RWPE1 (cell line): Measurements from ENCODE around the gene HMGN4.

Source experiments
- CTCF ChIA-PET: fragments of 350-600 bp; sonication (Branson Sonifier 250); formaldehyde crosslinking; extraction: SDS; loops from one replicate; lab custom pipeline; 2021; lab: Yijun Ruan, JAX
- POLR2A ChIA-PET: fragments of 400-600 bp; formaldehyde crosslinking; extraction: SDS; loops from one replicate; lab custom pipeline; 2020; ENCODE audit warnings: antibody characterized with exemption; ENCODE audit not compliant: low non-redundant PET; lab: Yijun Ruan, JAX
- DNase-seq: peaks from one replicate; pipeline ENCODE4 v3.0.0; 2012; ENCODE audit warnings: low spot score
- H3K27ac ChIP-seq: fragments of 450-650 bp; 2 replicates; pipeline ENCODE4 v1.5.1; 2017
- TF ChIP-seq, protein P1 (sequence below): fragments of 450-650 bp; conservative IDR thresholded peaks from 2 replicates; pipeline ENCODE4 v1.5.1; 2017; ENCODE audit warnings: low read depth, mild to moderate bottlenecking

HMGN4 gene

DNA sequence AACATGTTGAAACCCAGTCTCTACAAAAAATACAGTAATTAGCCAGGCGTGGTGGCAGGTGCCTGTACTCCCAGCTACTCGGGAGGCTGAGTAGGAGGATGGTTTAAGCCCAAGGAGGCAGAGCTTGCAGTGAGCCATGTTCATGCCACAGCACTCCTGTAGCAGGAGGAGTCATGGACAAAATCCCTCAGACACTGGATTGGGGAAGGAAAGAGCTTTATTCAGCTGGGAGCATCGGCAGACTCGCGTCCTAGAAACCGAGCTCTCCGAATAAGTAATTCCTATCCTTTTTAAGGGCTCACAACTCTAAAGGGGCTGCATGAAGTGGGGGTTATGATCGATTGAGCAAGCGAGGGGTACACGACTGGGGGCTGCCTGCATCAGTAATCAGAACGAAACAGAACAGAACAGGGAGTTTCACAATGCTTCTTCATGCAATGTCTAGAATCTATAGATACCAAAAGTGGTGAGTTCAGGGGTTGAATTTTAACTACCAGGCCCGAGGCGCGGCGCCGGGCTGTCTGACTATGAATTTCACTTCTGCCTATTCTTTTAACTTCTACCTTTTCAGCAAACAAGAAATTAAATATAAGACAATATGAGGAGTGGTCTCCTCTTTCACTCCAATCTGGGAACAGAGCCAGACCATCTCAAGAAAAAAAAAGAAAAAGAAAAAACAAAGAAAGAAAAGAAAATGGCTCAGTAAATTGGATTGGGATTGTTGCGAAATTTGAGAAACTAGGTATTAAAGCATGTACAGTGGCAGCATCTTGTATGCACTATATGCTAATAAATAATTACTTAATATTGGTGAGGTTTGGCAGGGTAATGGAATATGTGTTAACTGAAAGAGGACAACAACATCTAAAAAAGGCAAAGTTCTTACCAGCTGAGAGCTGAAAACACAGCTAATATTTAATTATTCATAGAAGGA is 23.6 kb downstream of the HMGN4 start:
- no peak for DNase-seq
- H3K27ac ChIP-seq, result no peak overlapping the region
- ChIA-PET CTCF (no interaction called here), POLR2A (no interaction called here)
- TF ChIP-seq, protein P1, sequence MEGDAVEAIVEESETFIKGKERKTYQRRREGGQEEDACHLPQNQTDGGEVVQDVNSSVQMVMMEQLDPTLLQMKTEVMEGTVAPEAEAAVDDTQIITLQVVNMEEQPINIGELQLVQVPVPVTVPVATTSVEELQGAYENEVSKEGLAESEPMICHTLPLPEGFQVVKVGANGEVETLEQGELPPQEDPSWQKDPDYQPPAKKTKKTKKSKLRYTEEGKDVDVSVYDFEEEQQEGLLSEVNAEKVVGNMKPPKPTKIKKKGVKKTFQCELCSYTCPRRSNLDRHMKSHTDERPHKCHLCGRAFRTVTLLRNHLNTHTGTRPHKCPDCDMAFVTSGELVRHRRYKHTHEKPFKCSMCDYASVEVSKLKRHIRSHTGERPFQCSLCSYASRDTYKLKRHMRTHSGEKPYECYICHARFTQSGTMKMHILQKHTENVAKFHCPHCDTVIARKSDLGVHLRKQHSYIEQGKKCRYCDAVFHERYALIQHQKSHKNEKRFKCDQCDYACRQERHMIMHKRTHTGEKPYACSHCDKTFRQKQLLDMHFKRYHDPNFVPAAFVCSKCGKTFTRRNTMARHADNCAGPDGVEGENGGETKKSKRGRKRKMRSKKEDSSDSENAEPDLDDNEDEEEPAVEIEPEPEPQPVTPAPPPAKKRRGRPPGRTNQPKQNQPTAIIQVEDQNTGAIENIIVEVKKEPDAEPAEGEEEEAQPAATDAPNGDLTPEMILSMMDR, result no peak

DNA sequence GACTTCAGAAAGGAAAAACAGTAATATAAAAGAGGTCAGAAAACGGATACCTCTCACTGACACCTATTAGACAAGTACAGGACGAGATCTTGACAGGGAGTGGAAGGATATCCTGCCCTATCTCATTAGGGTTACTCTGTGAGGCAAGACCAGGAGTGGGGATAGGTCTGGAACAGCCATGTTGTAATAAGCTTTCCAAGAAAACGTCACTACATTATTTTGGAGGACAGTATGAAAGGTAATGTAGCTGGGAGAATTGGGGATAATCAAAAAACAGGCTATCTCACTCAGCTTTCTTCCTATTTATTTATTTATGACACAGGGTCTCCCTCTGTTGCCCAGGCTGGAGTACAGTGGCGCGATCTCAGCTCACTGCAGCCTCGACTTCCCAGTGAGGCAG is 25.3 kb downstream of the HMGN4 start:
- no peak overlapping the region for H3K27ac ChIP-seq
- TF ChIP-seq, protein P1, result no peak
- POLR2A ChIA-PET, result no interaction called here
- CTCF ChIA-PET, result interaction anchor here (0.8 kb wide), 1 partner anchor 222 kb away, joined by 3 read pairs; no protein-coding TSS in a partner anchor
- DNase-seq, result no peak

DNA sequence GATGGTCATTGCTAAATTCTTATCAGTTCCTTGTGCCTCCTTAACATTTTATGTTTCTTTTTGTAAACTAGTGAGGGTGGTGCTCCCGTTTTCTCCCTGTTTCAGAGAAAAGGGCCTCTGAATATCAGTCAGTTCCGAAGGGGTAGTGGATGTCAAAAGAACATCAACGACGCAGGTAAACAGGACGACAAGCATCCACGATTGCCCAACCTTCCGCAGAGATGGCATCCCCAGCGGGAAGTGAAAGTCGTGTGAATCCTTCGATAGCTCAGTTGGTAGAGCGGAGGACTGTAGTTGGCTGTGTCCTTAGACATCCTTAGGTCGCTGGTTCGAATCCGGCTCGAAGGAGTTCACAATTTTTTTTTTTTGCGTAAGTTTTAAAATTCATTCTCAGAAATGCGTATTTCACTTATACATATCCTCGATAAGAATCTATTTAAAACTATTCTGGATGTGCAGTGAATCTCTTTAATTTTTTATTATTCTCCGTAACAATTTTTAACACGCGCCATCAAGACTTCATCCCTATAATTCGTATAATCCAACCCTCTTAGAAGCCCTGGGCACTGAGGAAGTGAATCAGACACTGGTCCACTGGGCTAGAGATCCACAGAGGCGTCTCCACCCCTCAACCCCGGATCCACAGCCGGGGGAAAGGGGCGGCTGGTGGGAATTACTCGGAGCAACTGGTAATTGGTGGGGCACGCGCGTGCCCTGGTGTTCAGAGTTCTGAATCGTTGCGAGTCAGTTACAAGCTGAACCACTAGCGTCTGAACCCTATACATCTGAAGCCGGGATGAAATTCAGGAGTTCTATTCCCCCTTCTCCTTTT is 30.7 kb downstream of the HMGN4 start:
- CTCF ChIA-PET, result interaction anchor here (0.6 to 1.9 kb wide), 7 partner anchors 25 to 241 kb away, joined by 3 to 17 read pairs (median 3); no protein-coding TSS in a partner anchor
- TF ChIP-seq, protein P1, result peak; percentile 33
- peak; percentile 74 for DNase-seq
- H3K27ac ChIP-seq, result peak overlapping the region; percentile 59
- POLR2A ChIA-PET, result interaction anchor here (0.6 kb wide), 1 partner anchor 12 kb away, joined by 3 read pairs; no protein-coding TSS in a partner anchor

DNA sequence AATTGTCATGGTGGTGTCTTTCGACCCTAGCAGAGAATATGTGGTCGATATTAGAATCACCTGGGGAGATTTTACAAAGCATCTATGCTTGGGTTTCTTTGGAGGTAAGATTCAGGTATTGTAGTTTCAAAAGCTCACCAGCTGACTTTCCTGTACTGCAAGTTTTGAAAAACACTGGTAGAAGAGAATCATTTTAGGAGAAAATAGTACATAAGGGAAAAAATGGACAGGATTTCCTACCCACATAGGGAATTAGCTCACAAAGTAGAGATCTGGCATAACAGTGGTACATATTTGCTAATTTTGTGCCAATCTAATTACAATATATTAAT is 31.2 kb downstream of the HMGN4 start:
- ChIA-PET CTCF (interaction anchor here (0.7 to 1.9 kb wide), 4 partner anchors 26 to 228 kb away, joined by 3 to 17 read pairs (median 3); no protein-coding TSS in a partner anchor), POLR2A (no interaction called here)
- peak overlapping the region; percentile 59 for H3K27ac ChIP-seq

DNA sequence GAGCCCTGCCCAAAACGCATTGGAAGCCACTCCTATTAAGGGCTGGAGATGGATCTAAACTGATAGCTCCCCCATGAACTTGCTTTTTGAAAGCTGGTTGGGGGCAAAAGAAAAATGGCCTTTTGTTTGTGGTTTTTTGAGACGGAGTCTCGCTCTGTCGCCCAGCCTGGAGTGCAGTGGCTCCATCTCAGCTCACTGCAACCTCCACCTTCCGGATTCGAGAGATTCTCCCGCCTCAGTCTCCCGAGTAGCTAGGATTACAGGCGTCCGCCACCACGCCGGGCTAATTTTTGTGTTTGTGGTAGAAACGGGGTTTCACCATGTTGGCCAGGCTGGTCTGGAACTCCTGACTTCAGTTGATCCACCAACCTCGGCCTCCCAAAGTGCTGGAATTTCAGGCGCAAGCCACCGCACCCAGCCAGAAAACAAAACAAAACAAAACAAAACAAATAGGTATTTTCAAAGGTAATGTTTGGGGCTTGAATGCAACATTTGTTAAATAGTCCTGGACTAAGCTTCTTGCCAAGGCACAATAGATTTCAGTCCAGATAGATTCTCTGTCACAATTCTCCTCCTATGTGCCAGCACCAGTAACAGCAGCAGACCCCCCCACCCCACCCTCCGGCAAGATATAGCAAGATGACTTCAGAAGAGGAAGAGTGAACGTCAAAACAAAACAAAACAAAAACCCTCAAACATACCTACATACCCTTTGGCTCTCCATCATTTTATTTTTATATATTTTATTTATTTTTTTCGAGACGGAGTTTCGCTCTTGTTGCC is 32.1 kb downstream of the HMGN4 start:
- H3K27ac ChIP-seq, result peak overlapping the region; percentile 35
- TF ChIP-seq, protein P1, result no peak
- DNase-seq, result no peak
- ChIA-PET CTCF (interaction anchor here (1.9 kb wide), 1 partner anchor 26 kb away, joined by 17 read pairs; no protein-coding TSS in a partner anchor), POLR2A (no interaction called here)

More for the DNA sequence above, 31.2 kb downstream of the HMGN4 start:
- TF ChIP-seq, protein P1, result no peak
- DNase-seq, result no peak
